ENCODE results near the gene WNT11. TPM values are rescaled to one million over a fixed set of nuclear protein-coding genes. Genes with fewer than 3 reads are reported as not detected.
A peak's percentile ranks its signal among the peaks of the same experiment; 100 is the strongest.

The WNT11 gene
- total RNA-seq, 2 experiments from 2014 or later = 1.4 to 2.1 TPM

DNA sequence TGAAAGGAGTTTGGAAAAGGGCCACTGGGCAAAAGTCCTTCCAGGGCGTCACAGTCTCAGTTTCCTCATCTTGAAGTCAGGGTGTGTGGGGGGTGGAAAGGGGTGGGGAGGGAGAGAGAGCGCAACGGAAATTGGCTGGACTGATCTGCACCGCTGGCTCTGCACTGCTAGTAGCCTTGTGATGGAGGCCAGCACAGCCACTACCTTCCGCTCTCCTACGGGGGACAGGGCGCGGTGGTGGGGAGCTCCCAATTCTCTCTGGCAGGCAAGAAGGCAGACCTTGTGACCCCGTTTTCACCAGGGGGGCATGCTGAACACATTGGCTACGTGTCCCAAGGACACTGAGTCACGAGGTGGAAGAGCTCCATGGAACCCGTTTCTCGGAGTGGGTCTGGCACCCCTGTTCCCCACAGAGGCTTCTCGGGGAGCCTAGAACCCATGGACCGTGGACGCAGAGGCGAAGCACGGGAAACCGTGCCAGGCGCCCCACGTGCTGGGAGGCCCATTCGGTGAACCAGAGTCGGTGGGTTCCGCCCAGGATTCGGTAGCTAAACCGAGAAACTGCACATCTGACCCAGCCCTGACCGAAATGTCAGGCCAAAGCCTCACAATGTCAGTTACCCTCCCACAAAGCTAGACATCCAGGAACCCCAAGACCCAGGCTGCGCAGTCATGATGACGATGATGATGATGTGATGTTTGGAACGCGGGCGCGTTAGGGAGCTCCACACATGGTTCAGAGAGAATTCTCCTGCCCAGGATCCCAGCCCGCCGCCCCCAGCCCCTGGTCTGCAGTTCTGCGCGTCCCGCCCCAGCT lies 28.3 kb upstream of the WNT11 start:
- Mint-ChIP-seq H3K4me1 (peaks cover 53% of the 10 kb centered on the region), H3K9me3 (no peaks in the 10 kb centered on the region)
- peak; percentile 67 for DNase-seq

DNA sequence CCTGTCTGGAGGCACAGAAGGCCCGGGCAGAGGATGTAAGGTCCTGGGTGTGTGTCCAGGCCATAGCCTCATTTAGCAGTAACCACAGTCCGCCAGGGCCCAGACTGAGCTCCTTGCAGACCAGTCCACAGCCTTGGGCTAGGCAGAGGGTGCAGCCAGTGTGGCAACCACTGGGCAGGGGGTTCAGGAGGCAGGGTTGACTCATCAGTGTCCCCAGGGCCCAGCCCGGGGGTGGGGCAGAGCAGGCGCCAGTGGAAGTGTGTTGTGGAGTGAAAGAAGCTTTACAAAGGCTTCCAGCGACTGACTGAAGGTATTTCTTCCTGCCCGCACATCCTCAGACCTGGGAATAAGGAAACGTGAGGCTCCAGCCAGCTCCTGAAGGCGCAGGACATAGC lies 27.7 kb upstream of the WNT11 start:
- H3K27ac Mint-ChIP-seq = peak overlapping the region; percentile 97
- POLR2A ChIA-PET = interaction anchor here (0.6 to 4.4 kb wide), 8 partner anchors 13 to 865 kb away, joined by 3 to 47 read pairs (median 4); no protein-coding TSS in a partner anchor
- DNase-seq = peak; percentile 53
- H3K4me1 Mint-ChIP-seq = peaks cover 55% of the 10 kb centered on the region
- peak overlapping the region; percentile 90 for H3K4me3 Mint-ChIP-seq
- no peaks in the 10 kb centered on the region for H3K9me3 Mint-ChIP-seq
- H3K36me3 Mint-ChIP-seq = peaks cover 4% of the 10 kb centered on the region
- H3K27me3 Mint-ChIP-seq = no peaks in the 10 kb centered on the region
- ATAC-seq (ENCODE audit: low read depth) = no peak

More for the DNA sequence above, 28.3 kb upstream of the WNT11 start:
- H3K27ac Mint-ChIP-seq = peak overlapping the region; percentile 97
- ATAC-seq (ENCODE audit: low read depth) = peak; percentile 23
- POLR2A ChIA-PET = interaction anchor here (0.6 to 4.4 kb wide), 10 partner anchors 13 to 866 kb away, joined by 3 to 47 read pairs (median 4); no protein-coding TSS in a partner anchor
- peak overlapping the region; percentile 90 for H3K4me3 Mint-ChIP-seq
- no peaks in the 10 kb centered on the region for H3K27me3 Mint-ChIP-seq
- peaks cover 4% of the 10 kb centered on the region for H3K36me3 Mint-ChIP-seq

DNA sequence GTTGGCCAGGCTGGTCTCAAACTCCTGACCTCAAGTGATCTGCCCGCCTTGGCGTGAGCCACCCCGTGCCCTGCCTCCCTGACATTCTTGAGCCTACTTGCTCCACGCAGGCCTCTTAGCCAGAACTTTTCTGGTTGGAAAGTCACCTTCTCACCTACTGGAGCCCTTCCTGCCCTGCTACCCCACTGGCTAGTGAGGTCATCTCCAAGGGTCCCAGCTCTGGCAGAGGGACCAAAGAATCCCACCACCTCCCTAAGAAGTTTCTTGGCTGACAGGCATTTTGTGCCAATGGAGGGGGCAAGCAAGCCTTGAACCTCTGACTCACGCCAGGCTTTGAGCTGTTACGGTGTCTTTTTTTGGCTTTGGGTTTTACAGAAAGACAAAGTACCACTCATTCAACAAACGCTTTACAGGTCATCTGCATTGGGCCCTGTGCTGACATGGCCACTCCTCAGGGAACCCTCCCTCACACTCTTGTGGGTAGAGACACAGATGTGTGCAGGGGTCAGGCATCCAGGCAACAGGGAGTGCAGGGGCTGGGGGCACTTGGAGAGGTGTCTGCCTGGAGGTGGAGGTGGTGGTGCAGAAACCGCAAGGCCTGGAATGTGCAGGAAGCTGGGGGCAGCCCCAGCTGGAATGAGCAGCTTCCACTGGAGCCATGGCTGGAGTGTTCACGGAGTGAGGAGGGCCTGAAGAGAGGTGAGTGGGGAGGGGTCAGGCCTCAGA lies 27.1 kb upstream of the WNT11 start:
- POLR2A ChIA-PET = interaction anchor here (0.6 to 4.4 kb wide), 5 partner anchors 24 to 453 kb away, joined by 3 to 47 read pairs (median 6); no protein-coding TSS in a partner anchor

DNA sequence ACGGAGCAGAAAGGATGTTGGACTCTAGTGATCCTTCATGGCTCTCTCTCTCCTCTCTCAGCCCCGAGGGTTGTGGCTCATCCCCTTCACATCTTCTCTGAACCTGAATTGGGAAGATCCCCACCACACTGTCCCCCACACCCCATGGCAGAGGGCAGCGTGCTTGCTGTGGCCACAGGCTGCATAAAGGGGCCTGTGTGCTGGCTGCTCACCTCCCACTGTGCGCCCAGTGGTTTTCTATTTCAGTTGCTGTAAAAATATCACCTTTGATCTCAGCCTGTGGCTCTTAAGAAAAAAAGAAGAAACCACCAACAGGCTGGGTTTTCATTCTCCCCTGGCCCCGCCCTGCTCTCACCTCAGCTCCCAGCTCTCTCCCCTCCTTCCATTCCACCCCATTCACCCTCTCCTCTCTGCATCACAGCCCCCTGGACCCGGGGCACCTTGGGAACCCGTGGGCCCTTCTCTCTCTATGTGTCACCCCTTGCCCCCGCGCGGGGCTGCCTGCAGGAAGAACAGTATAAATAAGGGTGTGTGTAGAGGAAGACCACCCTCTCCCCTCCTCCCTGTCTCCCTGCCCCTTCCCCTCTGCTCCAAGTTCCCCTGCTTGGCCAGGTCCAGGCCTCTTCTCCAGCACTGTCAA lies 25.8 kb upstream of the WNT11 start:
- H3K4me1 Mint-ChIP-seq = peaks cover 58% of the 10 kb centered on the region
- H3K4me3 Mint-ChIP-seq = peak overlapping the region; percentile 77
- peaks cover 4% of the 10 kb centered on the region for H3K36me3 Mint-ChIP-seq
- ATAC-seq (ENCODE audit: low read depth) (peak; percentile 38), DNase-seq (peak; percentile 71)
- no peaks in the 10 kb centered on the region for H3K9me3 Mint-ChIP-seq
- H3K27ac Mint-ChIP-seq = peak overlapping the region; percentile 97
- no peaks in the 10 kb centered on the region for H3K27me3 Mint-ChIP-seq
- POLR2A ChIA-PET = interaction anchor here (0.6 to 3.5 kb wide), 5 partner anchors 23 to 863 kb away, joined by 3 to 29 read pairs (median 3); no protein-coding TSS in a partner anchor

More for the DNA sequence above, 27.1 kb upstream of the WNT11 start:
- Mint-ChIP-seq H3K4me1 (peaks cover 55% of the 10 kb centered on the region), H3K27me3 (no peaks in the 10 kb centered on the region), H3K9me3 (no peaks in the 10 kb centered on the region), H3K4me3 (peak overlapping the region; percentile 47), H3K36me3 (peaks cover 4% of the 10 kb centered on the region), H3K27ac (peak overlapping the region; percentile 97)
- ATAC-seq (ENCODE audit: low read depth) (no peak), DNase-seq (no peak)

DNA sequence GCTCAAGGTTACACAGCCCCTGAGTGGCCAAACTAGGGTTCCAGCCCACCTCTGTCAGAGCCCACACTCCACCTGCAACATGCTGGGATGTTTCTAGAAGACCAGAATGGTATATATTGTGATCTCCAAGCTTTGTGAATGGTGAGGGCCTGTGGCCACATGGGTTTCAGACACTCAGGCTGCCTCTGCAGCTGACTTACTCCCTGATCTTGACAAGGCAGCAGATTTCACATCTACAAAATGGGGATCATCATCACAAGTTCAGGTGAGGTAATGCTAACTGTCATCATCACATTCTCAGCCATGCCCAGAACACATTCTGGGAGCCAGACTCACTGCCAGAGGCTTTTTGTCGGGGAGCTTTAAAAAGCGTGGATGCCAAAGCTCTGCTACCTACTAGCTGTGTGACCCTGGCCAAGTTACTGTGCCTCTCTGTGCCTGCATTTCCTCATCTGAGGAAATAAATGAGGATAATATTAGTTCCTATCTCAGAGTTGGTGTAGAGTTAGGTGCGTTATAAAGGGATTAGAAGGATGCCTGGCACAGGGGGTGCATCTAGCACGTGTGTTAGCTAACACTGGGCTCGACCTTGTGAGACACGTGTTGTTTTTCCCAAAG lies 24.9 kb upstream of the WNT11 start:
- peaks cover 4% of the 10 kb centered on the region for H3K36me3 Mint-ChIP-seq
- DNase-seq (no peak), ATAC-seq (ENCODE audit: low read depth) (no peak)
- POLR2A ChIA-PET = interaction anchor here (3.5 kb wide), 1 partner anchor 22 kb away, joined by 29 read pairs; no protein-coding TSS in a partner anchor
- no peaks in the 10 kb centered on the region for H3K27me3 Mint-ChIP-seq
- peak overlapping the region; percentile 77 for H3K4me3 Mint-ChIP-seq
- no peaks in the 10 kb centered on the region for H3K9me3 Mint-ChIP-seq
- H3K27ac Mint-ChIP-seq = peak overlapping the region; percentile 97
- peaks cover 56% of the 10 kb centered on the region for H3K4me1 Mint-ChIP-seq

DNA sequence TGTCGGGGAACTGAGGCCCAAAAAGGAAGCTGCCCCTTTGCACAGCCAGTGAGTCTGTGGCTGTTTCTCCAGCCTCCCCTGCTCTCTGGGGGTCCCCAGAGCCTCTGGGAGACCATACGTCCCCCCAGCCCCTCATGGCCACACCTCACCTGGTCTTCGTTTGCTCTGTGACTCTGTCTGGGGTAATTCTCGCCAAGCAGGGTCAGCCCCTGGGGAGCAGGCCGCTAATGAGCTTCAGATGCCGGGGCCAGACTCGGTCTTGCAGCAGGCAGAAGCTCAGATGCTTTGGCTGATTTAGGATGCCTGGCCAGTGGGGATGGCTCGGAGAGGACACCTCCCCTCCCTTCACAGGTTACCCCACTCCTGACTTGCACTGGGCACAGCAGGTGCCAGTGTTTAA lies 24.1 kb upstream of the WNT11 start:
- Mint-ChIP-seq H3K36me3 (peaks cover 1% of the 10 kb centered on the region), H3K27ac (peak overlapping the region; percentile 97), H3K4me3 (no peak overlapping the region), H3K9me3 (no peaks in the 10 kb centered on the region), H3K27me3 (no peaks in the 10 kb centered on the region), H3K4me1 (peaks cover 49% of the 10 kb centered on the region)
- ATAC-seq (ENCODE audit: low read depth) = no peak
- POLR2A ChIA-PET = interaction anchor here (3.5 kb wide), 1 partner anchor 22 kb away, joined by 29 read pairs; no protein-coding TSS in a partner anchor
- DNase-seq = no peak

DNA sequence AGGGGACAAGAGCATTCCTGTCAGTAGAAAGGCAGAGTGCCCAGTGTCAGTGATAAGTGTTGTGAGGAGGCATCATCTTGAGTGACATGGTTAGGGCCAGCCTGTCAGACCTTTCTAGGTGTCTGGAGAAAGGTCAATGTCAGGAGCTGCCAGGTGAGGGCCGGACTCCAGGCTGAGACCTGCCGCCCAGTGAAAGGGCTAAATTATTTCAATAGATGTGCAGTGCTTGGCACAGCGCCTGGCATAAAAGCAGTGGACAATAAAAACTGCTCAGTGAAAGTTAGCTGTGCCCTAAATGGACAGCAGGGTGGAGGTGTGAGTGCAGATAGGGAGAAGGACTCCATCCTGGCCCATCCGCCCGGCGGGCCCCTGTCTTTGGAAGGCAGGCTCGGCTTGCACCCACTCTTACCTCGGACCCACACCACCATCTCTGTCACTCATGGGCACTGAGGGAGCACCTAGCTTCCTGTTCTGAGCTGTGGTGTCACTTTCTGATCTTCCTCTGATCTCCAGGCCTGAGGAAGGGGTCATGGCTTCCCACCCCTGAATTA lies 23.5 kb upstream of the WNT11 start:
- POLR2A ChIA-PET = interaction anchor here (3.5 kb wide), 1 partner anchor 21 kb away, joined by 29 read pairs; no protein-coding TSS in a partner anchor
- DNase-seq (no peak), ATAC-seq (ENCODE audit: low read depth) (no peak)
- H3K4me3 Mint-ChIP-seq = no peak overlapping the region
- H3K27ac Mint-ChIP-seq = no peak overlapping the region
- H3K4me1 Mint-ChIP-seq = peaks cover 47% of the 10 kb centered on the region
- H3K27me3 Mint-ChIP-seq = no peaks in the 10 kb centered on the region
- no peaks in the 10 kb centered on the region for H3K36me3 Mint-ChIP-seq
- no peaks in the 10 kb centered on the region for H3K9me3 Mint-ChIP-seq

DNA sequence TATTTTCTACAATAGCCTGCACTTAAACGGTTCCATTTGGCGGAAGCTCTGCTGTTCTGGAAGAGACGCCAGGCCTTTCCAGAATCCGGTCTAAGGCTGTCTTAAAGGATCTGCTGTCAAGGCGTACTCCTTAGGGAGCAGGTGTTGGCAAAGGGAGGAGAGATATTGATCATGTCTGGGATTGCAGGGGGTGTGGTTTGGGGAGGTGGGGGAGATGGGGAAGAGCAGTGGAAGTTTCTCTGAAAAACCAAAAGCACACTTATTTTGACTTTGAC lies 22.5 kb upstream of the WNT11 start:
- Mint-ChIP-seq H3K4me1 (peaks cover 41% of the 10 kb centered on the region), H3K36me3 (no peaks in the 10 kb centered on the region), H3K27me3 (no peaks in the 10 kb centered on the region), H3K4me3 (no peak overlapping the region), H3K9me3 (no peaks in the 10 kb centered on the region), H3K27ac (no peak overlapping the region)
- DNase-seq (no peak), ATAC-seq (ENCODE audit: low read depth) (no peak)
- POLR2A ChIA-PET = no interaction called here

DNA sequence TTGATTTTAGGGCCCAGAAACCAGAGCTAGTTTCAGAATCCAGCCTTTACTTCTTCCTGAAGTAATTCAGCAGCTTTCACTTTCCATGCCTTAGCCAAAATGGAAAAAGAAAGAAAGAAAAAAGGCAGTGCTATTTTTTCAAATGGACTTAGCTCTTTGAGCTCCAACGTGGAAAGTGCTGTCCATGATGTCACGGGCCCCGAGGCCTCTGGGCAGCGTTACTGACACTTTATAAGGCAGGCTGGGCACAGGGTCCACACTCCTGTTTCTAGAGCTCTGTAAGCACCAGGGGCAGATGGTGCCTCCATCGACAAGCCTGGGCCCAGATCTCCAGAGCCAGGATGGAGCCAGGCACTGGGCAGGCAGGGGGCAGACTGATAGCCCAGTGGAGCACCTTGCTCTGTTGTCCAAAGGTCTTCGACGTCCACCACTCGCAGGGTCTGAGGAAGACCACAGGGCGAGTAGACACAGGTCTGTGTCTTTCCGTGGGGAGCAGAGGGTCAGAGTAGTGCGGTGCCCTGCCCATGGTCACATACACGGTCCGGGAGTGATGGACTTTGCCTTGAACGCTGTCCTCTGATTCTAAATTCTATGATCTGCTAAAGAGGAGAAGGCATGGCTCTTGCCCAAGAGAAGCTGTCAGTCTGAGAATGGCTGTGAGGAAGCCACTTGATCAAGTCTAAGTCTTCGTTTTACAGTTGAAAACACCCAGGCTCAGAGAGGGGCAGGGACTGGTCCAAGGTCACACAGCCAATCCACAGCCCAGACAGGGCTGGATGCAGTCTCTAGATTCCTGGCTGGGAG lies 22.0 kb upstream of the WNT11 start:
- POLR2A ChIA-PET = no interaction called here
- Mint-ChIP-seq H3K4me3 (no peak overlapping the region), H3K27ac (no peak overlapping the region), H3K4me1 (peaks cover 37% of the 10 kb centered on the region), H3K36me3 (no peaks in the 10 kb centered on the region), H3K27me3 (no peaks in the 10 kb centered on the region), H3K9me3 (no peaks in the 10 kb centered on the region)
- ATAC-seq (ENCODE audit: low read depth) (no peak), DNase-seq (no peak)

DNA sequence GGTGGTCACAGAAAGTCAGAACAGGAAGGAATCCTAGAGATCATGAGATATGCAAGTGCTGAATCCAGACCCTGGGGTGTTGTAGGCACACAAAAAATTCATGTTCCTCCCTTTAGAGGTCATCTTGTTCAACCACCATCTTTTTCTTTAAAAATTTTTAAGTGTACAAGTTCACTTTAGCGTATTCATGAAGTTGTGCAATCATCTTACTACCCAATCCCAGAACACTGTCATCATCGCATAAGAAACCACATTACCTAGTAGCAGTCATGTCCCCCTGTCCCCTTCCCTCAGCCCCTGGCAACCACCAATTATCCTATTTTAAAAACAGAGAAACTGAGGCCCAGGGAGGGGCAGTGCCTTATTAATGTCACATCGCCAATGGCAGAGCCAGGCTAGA lies 20.3 kb upstream of the WNT11 start:
- no peaks in the 10 kb centered on the region for H3K27me3 Mint-ChIP-seq
- no peak overlapping the region for H3K4me3 Mint-ChIP-seq
- no peaks in the 10 kb centered on the region for H3K9me3 Mint-ChIP-seq
- no peak for ATAC-seq (ENCODE audit: low read depth)
- peaks cover 23% of the 10 kb centered on the region for H3K4me1 Mint-ChIP-seq
- DNase-seq = no peak
- no peaks in the 10 kb centered on the region for H3K36me3 Mint-ChIP-seq
- POLR2A ChIA-PET = no interaction called here
- H3K27ac Mint-ChIP-seq = no peak overlapping the region

DNA sequence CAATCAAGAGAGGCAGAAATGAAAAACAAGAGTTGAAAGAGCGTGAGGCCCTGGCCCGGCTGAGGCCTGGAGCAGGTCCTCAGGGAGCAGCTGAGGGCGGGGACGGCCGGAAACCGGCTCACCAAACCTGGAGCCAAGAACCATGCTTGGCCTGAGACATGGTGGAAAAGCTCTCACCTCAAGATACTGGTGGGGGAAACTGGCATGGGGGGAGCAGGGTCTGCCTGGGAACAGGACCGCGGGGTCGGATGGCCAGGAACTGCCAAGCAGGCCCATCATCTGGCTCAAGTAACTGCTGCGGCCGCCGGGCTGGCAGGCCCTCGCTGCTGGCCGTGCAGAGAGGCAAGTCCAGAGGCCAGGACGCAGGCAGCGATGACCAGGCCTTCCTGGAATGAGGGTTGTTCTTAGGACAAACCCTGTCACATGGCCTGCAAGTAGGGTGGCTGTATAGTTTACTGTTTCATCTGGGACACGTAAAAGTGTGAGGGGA lies 18.9 kb upstream of the WNT11 start:
- no peaks in the 10 kb centered on the region for H3K36me3 Mint-ChIP-seq
- no peak for ATAC-seq (ENCODE audit: low read depth)
- POLR2A ChIA-PET = no interaction called here
- H3K9me3 Mint-ChIP-seq = no peaks in the 10 kb centered on the region
- peaks cover 5% of the 10 kb centered on the region for H3K27me3 Mint-ChIP-seq
- peaks cover 9% of the 10 kb centered on the region for H3K4me1 Mint-ChIP-seq
- H3K27ac Mint-ChIP-seq = no peak overlapping the region
- no peak for DNase-seq
- no peak overlapping the region for H3K4me3 Mint-ChIP-seq

DNA sequence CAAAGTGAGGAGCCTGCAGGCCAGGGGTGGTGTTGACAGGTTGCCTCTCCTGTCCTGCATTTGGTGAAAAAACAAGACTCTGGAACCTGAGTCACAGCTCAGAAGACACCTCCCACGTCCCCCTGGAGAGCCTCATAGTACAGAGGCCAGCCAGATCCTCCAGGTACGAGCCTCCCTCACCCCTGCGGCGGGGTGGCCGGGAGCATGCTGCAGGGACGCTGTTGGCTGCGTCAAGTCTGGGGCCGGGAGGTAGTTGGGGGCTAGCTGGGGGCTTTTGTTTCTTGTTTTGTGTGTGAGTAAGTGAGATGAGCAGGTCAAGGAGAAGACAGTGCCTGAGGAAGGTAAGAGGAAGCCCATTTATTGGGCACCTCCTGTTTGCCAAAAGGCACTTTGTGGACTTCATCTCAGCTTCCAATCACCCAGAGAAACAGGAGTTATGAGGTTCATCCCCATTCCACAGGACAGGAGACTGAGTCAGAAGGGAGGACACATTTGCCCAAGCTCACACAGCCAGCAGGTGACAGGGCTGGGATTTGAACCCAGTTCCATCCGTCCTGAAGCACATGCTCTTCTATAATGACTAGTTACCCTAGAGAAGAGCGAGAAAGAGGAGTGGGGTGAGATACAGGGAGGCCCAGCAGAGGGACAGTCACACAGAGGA lies 18.3 kb upstream of the WNT11 start:
- POLR2A ChIA-PET = no interaction called here
- Mint-ChIP-seq H3K4me1 (peaks cover 7% of the 10 kb centered on the region), H3K36me3 (no peaks in the 10 kb centered on the region), H3K27ac (no peak overlapping the region), H3K27me3 (peaks cover 8% of the 10 kb centered on the region), H3K9me3 (no peaks in the 10 kb centered on the region), H3K4me3 (no peak overlapping the region)
- DNase-seq (no peak), ATAC-seq (ENCODE audit: low read depth) (no peak)
